ENCODE measurements around the gene RBP5.
"Not testable (repeated sequence)": the region's sequence is repeated elsewhere in the genome, so short reads cannot be mapped to it uniquely, and the experiment has no call there.

Gene RBP5

GRCh38 chr12:7123806-7124522 lies 4.7 kb downstream of the RBP5 start:
- DNase-seq (ENCODE audit: low read depth, low spot score) = no peak

GRCh38 chr12:7122811-7123769 lies 5.6 kb downstream of the RBP5 start:
- DNase-seq (ENCODE audit: low read depth, low spot score) = no peak

GRCh38 chr12:7121324-7121723 lies 7.4 kb downstream of the RBP5 start:
- DNase-seq (ENCODE audit: low read depth, low spot score) = no peak

GRCh38 chr12:7120166-7120565 lies 8.5 kb downstream of the RBP5 start:
- DNase-seq (ENCODE audit: low read depth, low spot score) = no peak

- DNase-seq (ENCODE audit: low read depth, low spot score) = no peak
These were observed 9.8 kb downstream of the RBP5 start for GRCh38 chr12:7118881-7119280.

- no peak for DNase-seq (ENCODE audit: low read depth, low spot score)
These were observed 11.0 kb downstream of the RBP5 start for GRCh38 chr12:7117670-7118069.

- DNase-seq (ENCODE audit: low read depth, low spot score) = no peak
These were observed 11.8 kb downstream of the RBP5 start for GRCh38 chr12:7116916-7117315.

- no peak for DNase-seq (ENCODE audit: low read depth, low spot score)
These were observed 12.5 kb downstream of the RBP5 start for GRCh38 chr12:7116196-7116595.

GRCh38 chr12:7114851-7115250 lies 13.8 kb downstream of the RBP5 start:
- no peak for DNase-seq (ENCODE audit: low read depth, low spot score)

- DNase-seq (ENCODE audit: low read depth, low spot score) = no peak
These were observed 14.7 kb downstream of the RBP5 start for GRCh38 chr12:7114008-7114407.

GRCh38 chr12:7113389-7113871 lies 15.3 kb downstream of the RBP5 start:
- peak; percentile 57 for DNase-seq (ENCODE audit: low read depth, low spot score)

- no peak for DNase-seq (ENCODE audit: low read depth, low spot score)
These were observed 16.6 kb downstream of the RBP5 start for GRCh38 chr12:7112041-7112440.

GRCh38 chr12:7110661-7111060 lies 18.0 kb downstream of the RBP5 start:
- no peak for DNase-seq (ENCODE audit: low read depth, low spot score)

GRCh38 chr12:7109572-7109920 lies 19.1 kb downstream of the RBP5 start:
- DNase-seq (ENCODE audit: low read depth, low spot score) = no peak

- DNase-seq (ENCODE audit: low read depth, low spot score) = peak; percentile 90
These were observed 19.7 kb downstream of the RBP5 start, which contains the start of gene C1RL for GRCh38 chr12:7108796-7109571. Gene C1RL (minus strand): TSS chr12:7109214. CDS start chr12:7109180, 34 bp downstream.

GRCh38 chr12:7108003-7108795 lies 20.5 kb downstream of the RBP5 start:
- DNase-seq (ENCODE audit: low read depth, low spot score) = peak; percentile 86

- DNase-seq (ENCODE audit: low read depth, low spot score) = no peak
These were observed 21.1 kb downstream of the RBP5 start for GRCh38 chr12:7107636-7108002.

GRCh38 chr12:7107181-7107580 lies 21.5 kb downstream of the RBP5 start:
- DNase-seq (ENCODE audit: low read depth, low spot score) = not testable (repeated sequence)

GRCh38 chr12:7106082-7106481 lies 22.6 kb downstream of the RBP5 start:
- no peak for DNase-seq (ENCODE audit: low read depth, low spot score)

- no peak for DNase-seq (ENCODE audit: low read depth, low spot score)
These were observed 24.7 kb downstream of the RBP5 start for GRCh38 chr12:7103837-7104584.
